Measurements from ENCODE around the gene EPHB6.

EPHB6 gene

GRCh38 chr7:142871260-142872105 is 16.6 kb downstream of the EPHB6 start:
- Histone ChIP-seq H4K20me1 (ENCODE audit: control insufficient read depth, insufficient read depth, low read depth, low read length) (no peaks in the 10 kb centered on the region), H3K9me3 (ENCODE audit: control insufficient read depth, insufficient read depth, low read length) (no peaks in the 10 kb centered on the region), H3K79me2 (ENCODE audit: control insufficient read depth, low read length) (no peaks in the 10 kb centered on the region), H3K4me3 (ENCODE audit: low read length) (no peak overlapping the region), H3K9me2 (replicated peaks; ENCODE audit: control insufficient read depth, low read length) (no peaks in the 10 kb centered on the region), H3K27ac (ENCODE audit: low read depth, low read length) (no peak overlapping the region), H3F3A (ENCODE audit: control insufficient read depth, insufficient read depth) (no peaks in the 10 kb centered on the region), H3K27me3 (ENCODE audit: control insufficient read depth, low read length) (0 out of 2 replicates have a peak, but pooled peaks cover 2% of the 10 kb centered on the region), H3K36me3 (ENCODE audit: control insufficient read depth, low read length) (no peaks in the 10 kb centered on the region), H3K4me2 (ENCODE audit: low read length) (no peak overlapping the region), H3K4me1 (ENCODE audit: control insufficient read depth, low read length) (no peaks in the 10 kb centered on the region)
- TF ChIP-seq EZH2phosphoT487 (IDR thresholded peaks at IDR 0.05; ENCODE audit: borderline replicate concordance, low read length), result no peak
- TF ChIP-seq, protein P1, sequence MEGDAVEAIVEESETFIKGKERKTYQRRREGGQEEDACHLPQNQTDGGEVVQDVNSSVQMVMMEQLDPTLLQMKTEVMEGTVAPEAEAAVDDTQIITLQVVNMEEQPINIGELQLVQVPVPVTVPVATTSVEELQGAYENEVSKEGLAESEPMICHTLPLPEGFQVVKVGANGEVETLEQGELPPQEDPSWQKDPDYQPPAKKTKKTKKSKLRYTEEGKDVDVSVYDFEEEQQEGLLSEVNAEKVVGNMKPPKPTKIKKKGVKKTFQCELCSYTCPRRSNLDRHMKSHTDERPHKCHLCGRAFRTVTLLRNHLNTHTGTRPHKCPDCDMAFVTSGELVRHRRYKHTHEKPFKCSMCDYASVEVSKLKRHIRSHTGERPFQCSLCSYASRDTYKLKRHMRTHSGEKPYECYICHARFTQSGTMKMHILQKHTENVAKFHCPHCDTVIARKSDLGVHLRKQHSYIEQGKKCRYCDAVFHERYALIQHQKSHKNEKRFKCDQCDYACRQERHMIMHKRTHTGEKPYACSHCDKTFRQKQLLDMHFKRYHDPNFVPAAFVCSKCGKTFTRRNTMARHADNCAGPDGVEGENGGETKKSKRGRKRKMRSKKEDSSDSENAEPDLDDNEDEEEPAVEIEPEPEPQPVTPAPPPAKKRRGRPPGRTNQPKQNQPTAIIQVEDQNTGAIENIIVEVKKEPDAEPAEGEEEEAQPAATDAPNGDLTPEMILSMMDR (IDR thresholded peaks at IDR 0.05; ENCODE audit: low read depth, low read length, poor library complexity, severe bottlenecking), result no peak

GRCh38 chr7:142872106-142872675 is 17.3 kb downstream of the EPHB6 start:
- H3K27ac ChIP-seq (ENCODE audit: low read depth, low read length), result no peak overlapping the region
- H3K4me1 ChIP-seq (ENCODE audit: control insufficient read depth, low read length), result no peaks in the 10 kb centered on the region

GRCh38 chr7:142873281-142873784 is 18.5 kb downstream of the EPHB6 start:
- no peaks in the 10 kb centered on the region for H3F3A ChIP-seq (ENCODE audit: control insufficient read depth, insufficient read depth)
- no peaks in the 10 kb centered on the region for H3K9me2 ChIP-seq (replicated peaks; ENCODE audit: control insufficient read depth, low read length)
- H4K20me1 ChIP-seq (ENCODE audit: control insufficient read depth, insufficient read depth, low read depth, low read length), result no peaks in the 10 kb centered on the region
- H3K4me3 ChIP-seq (ENCODE audit: low read length), result no peak overlapping the region
- H3K36me3 ChIP-seq (ENCODE audit: control insufficient read depth, low read length), result no peaks in the 10 kb centered on the region
- no peaks in the 10 kb centered on the region for H3K9me3 ChIP-seq (ENCODE audit: control insufficient read depth, insufficient read depth, low read length)
- no peak overlapping the region for H3K27ac ChIP-seq (ENCODE audit: low read depth, low read length)
- no peaks in the 10 kb centered on the region for H3K79me2 ChIP-seq (ENCODE audit: control insufficient read depth, low read length)
- no peak for TF ChIP-seq EZH2phosphoT487 (IDR thresholded peaks at IDR 0.05; ENCODE audit: borderline replicate concordance, low read length)
- TF ChIP-seq, protein P1 (IDR thresholded peaks at IDR 0.05; ENCODE audit: low read depth, low read length, poor library complexity, severe bottlenecking), result peak; percentile 96
- H3K27me3 ChIP-seq (ENCODE audit: control insufficient read depth, low read length), result peaks cover 13% of the 10 kb centered on the region; the same call in 1 of the 2 replicates
- no peaks in the 10 kb centered on the region for H3K4me1 ChIP-seq (ENCODE audit: control insufficient read depth, low read length)
- H3K4me2 ChIP-seq (ENCODE audit: low read length), result no peak overlapping the region

More at GRCh38 chr7:142872106-142872675, 17.3 kb downstream of the EPHB6 start:
- Histone ChIP-seq H3K9me3 (ENCODE audit: control insufficient read depth, insufficient read depth, low read length) (no peaks in the 10 kb centered on the region), H3K9me2 (replicated peaks; ENCODE audit: control insufficient read depth, low read length) (no peaks in the 10 kb centered on the region), H3K27me3 (ENCODE audit: control insufficient read depth, low read length) (peaks cover 2% of the 10 kb centered on the region; the same call in 1 of the 2 replicates), H3K4me3 (ENCODE audit: low read length) (no peak overlapping the region), H4K20me1 (ENCODE audit: control insufficient read depth, insufficient read depth, low read depth, low read length) (no peaks in the 10 kb centered on the region), H3K4me2 (ENCODE audit: low read length) (no peak overlapping the region), H3K79me2 (ENCODE audit: control insufficient read depth, low read length) (no peaks in the 10 kb centered on the region), H3K36me3 (ENCODE audit: control insufficient read depth, low read length) (no peaks in the 10 kb centered on the region), H3F3A (ENCODE audit: control insufficient read depth, insufficient read depth) (no peaks in the 10 kb centered on the region)
- no peak for TF ChIP-seq EZH2phosphoT487 (IDR thresholded peaks at IDR 0.05; ENCODE audit: borderline replicate concordance, low read length)
- TF ChIP-seq, protein P1 (IDR thresholded peaks at IDR 0.05; ENCODE audit: low read depth, low read length, poor library complexity, severe bottlenecking), result no peak

Measured in DOHH2 (cell line).